NCI-H2196 (cell line): ENCODE data around the gene AFF3.

ENCODE experiments used
- DNase-seq: peaks from one replicate; lab custom pipeline; 2025; ENCODE audit not compliant: unreplicated experiment; lab: John Stamatoyannopoulos, UW

AFF3 gene

DNA sequence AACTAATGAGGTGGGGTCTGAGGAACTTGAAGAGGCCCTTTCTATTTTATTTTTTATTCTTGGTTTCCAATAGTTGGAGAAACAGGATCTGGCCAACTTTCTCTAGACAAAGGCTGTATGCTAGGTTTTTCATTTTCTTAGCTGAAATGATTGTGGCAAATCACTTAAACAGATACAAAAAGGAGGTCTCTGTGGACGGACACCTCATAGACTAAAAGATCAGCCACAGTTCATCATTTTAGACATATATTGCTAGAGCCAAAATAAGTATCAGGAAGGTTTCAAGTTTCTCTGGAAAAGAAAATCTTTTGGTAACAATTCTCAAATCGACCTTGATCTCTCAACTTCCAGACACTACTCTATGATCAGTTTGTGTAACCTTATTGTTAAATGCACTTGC is 428.0 kb downstream of the AFF3 start:
- DNase-seq = no peak

DNA sequence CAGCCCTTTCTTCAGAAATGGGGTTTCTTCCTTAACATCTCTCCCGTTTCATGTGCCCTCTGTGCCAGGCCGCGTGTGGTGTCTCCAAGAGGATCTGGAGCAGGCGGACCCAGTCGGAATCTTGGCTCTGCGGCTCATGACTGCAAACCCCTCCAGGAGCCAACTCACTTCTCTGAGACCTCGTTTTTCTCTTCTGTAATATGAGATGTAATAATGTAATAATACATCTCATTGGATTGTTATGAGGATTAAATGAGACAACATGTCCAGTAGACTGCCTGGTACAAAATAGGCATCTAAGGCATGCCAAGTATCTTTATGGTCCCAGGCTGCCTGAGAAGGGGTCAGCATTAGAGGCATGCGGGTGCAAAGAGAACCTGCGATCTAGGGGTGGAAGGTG is 431.2 kb downstream of the AFF3 start:
- no peak for DNase-seq

DNA sequence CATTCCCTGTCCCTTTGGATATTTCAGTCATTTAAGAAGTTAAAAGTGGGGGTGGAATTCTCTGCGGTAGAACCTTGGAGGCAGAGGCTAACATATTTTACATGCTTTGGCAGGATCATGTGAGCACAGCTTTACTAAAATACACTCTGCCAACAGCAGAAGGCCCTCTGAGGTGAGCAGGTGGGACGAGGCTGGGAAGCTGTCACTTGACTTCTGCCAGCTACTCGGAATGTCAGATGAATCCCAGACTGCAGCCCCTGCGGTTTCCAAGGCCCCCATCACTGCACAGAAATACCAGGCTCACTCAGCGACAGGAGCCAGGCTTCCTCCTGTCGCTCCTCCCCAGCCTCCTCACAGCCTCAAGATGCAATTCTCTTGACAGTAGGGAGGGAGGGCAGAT is 431.7 kb downstream of the AFF3 start:
- DNase-seq = no peak

DNA sequence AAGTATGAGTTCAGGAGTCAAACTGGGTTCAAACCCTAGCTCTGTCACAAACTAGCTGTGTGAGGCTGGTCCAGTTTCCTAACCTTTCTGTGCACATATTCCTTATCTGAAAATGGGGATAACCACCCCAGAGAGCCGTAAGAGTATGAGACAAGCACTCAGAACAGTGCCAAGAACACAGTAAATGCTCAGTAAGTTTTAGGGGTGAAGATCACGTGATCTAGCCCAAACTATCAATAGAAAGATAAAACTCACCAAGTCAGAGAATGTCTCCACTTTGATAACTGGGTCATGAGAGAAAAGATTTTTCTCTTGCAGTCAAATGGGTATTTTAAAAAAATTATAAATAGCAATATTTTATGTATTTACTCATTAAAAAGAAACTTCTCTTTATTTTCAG is 433.2 kb downstream of the AFF3 start:
- DNase-seq = no peak

DNA sequence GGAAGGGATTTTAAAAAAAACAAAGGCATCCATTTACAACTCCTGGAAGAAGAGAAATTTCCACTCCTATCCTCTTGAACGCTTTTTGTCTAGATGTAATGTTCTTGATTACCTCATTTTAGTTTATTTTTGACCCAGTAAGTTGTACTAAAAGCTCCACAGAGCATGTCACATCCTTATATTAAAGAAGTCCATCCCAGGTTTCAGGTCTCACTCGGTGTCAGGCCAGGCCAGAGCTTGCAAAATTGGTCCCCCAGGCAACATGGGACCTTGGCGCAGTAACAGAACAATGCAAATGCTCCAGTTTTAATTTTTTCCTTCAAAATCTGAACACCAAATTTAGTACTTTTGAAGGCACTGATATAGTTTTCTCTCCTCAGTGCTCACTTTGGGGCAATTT is 434.2 kb downstream of the AFF3 start:
- no peak for DNase-seq

DNA sequence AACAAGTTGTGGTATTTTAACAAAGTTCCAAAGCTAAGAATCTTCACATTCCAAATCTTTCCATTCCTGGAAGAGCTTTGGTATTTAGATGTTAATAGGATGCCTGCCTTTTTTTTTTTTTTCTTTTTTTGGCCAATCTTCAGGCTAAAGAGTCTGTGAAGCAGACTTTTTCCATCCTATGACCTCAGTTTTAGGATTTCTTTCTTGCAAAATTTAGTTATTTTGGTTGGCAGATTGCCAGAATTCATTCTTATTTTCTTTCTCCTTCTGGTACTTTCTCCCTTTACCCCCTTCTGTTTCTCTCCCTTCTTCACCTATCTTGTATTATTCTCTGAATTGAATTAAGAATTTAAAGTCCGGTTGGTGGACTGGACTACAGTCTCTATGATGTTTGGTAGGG is 434.8 kb downstream of the AFF3 start:
- DNase-seq = no peak

GRCh38 chr2:99706735-99707134 is 435.7 kb downstream of the AFF3 start:
- DNase-seq = no peak

DNA sequence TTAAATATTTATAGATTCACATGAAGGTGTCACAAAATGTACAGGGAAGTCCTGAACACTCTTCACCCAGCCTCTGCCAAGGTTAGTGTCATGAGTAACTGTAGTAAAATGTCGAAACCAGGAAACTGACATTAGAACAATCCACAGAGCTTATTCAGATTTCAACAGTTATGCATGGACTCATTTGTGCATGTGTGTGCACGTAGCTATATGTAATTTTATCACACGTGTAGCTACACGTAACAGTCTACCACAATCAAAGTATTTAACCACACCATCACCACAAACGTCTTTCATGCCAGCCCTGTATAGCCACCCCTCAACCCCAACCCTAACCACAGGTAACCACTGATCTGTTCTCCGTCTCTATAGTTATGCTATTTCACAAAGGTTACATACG is 440.9 kb downstream of the AFF3 start:
- no peak for DNase-seq

DNA sequence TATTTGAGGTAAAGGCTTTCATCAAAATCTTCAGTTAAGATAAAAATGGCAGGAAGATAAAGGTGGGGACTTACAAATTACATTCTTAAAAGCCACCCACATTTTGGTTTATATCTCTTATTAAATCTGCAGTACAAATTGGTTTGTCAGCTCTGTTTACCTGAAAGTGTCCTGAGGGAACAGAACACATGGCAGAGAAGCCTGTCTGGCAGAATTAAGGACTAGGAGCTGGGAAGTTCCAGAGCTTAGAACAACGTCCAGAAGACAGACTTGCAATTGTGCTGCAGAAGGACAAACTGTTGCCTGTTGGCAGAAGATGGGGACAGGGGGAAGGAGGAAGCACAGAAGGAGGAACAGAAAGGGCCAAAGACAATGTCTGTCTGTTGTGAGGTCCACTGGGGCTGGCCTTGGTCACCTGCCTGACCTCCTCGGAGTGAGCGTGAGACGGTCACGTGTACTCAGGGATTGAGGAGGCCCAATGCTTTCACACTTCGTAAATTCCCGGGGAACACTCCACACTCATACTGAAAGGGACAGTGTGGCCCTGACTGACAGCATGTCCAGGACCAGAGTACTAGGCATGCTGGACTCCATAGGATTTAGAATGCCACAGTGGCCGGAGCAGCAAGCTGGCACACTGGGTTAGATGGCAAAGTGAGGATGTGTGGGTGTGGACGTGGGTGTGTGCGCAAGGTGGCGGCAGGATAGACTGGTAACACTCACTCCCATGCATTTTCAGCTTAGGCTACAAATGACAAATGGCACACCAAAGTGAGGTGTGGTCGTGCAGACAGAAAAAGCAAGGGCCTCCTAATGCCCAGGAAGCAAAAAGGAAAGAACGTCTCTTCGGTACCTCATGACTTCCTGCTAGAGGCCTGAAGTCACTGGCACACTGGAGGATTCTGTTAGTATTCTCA is 441.6 kb downstream of the AFF3 start:
- no peak for DNase-seq

DNA sequence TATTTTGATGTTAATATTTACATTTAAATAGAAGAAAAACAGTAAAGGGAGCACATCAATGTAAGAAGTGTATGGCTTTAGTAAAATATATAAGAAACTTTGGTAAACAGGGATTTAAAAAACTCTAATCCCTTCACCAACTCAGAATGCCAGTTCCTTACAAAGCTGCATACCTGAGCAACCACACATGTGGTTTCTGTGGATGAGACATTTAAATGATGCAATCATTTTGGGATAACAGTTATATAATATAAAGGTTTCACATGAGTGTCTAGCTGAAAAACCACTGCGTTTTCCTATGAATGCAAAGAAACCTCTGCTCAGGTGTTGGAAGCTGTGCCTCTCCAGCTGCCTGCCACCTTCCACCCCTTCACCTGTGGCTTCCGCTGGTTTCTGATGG is 443.5 kb downstream of the AFF3 start:
- DNase-seq = no peak

GRCh38 chr2:99697811-99698568 is 444.4 kb downstream of the AFF3 start:
- DNase-seq = no peak

GRCh38 chr2:99695944-99696253 is 446.5 kb downstream of the AFF3 start:
- DNase-seq = no peak

GRCh38 chr2:99695130-99695943 is 447.1 kb downstream of the AFF3 start:
- DNase-seq = no peak

DNA sequence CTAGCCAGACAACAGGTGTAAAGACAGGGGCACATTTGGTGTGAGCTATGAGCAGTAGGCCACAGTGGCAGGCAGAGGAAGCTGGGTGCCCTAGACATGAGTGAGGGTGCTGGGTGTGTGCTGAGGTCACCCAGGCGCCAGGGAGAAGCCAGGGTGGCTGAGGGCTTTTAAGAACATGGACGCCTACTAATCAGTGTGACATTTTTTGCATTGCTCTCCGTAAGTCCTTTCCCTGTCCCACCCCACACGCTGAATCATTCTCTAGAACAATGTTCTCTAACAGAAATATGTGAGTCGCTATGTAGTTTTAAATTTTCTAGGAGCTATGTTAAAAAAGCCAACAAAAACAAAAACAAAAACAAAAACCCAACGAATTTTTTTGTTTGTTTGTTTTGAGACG is 448.1 kb downstream of the AFF3 start:
- DNase-seq = no peak

GRCh38 chr2:99692785-99693184 is 449.6 kb downstream of the AFF3 start:
- no peak for DNase-seq

GRCh38 chr2:99691926-99692325 is 450.5 kb downstream of the AFF3 start:
- DNase-seq = no peak

GRCh38 chr2:99689145-99689742 is 453.1 kb downstream of the AFF3 start:
- DNase-seq = no peak

DNA sequence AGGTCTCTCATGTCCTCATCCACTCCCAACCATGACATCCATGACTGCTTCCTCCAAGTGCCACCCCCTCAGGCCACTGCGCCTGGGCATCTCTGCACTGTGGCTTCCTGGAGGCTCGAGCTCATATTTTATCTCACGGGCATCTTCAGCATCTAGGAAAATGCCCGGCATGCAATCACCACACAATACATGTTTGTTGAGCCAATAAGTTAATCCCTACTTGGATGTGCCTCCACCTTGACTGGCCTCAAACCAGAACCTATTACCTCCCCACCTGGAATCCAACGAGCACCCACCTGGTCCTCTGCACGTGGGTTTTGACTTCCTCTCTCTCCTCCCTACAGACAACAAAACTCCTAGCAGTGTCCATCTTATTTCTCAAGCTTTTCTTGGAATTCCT is 453.7 kb downstream of the AFF3 start:
- no peak for DNase-seq

DNA sequence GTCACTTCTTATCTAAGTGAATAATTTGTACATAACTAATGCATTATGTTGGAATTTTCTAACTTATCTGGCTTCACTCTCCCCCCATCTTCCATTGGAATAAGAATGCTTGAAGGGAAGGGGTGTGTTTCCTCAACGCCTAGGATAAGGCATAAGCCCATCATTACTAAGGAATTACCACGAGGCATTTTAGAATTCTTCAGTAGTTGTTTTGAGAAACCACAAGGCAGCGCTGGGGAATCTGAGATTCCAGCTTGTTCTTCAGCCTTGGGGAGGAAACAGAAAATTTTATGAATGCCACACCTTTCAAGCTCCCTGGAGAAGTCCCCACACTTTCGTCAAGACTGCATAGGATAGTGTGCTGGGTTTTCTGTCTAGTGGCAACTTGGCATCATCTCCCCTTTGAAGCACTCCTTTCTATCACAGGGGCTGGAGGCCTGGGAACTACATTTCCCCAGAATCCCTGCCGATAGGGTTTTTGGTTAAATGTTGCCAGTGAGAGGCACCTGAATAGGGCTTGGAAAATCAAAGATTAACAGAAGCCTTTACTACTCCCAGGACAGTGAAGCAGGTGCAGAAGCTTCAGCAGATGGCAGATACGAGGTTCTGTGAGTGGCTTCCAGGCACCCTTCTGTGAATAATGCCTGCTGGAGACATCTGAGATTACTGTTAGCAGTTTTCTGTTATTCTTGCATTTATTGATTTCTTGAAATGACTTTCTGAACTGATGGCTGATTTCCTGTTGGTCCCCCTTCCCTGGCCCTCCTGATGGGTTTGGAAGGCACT is 459.9 kb downstream of the AFF3 start:
- no peak for DNase-seq

GRCh38 chr2:99680946-99681345 is 461.4 kb downstream of the AFF3 start:
- no peak for DNase-seq

- no peak for DNase-seq
Observed at GRCh38 chr2:99679518-99679917, 462.9 kb downstream of the AFF3 start.
